SU-DHL-6 (cell line): ENCODE measurements around the gene PPP2R2C.

Source experiments
- H2AFZ ChIP-seq: fragments of 200-600 bp; sonication (generic); 2 replicates; pipeline ENCODE4 v1.6.1; 2014; ENCODE audit warnings: low read depth, mild to moderate bottlenecking, moderate library complexity, mixed read lengths, antibody characterized with exemption, low read length; ENCODE audit not compliant: severe bottlenecking
- H3F3A ChIP-seq: fragments of 200-600 bp; shearing (Covaris generic); 2 replicates; pipeline ENCODE4 v1.6.0; 2016; ENCODE audit warnings: antibody characterized with exemption, mild to moderate bottlenecking; ENCODE audit not compliant: insufficient read depth
- H3K27ac ChIP-seq: fragments of 200-600 bp; sonication (generic); 2 replicates; pipeline ENCODE4 v1.5.1; 2016; ENCODE audit warnings: low read depth, mild to moderate bottlenecking, low read length, moderate library complexity, mixed read lengths
- H3K27me3 ChIP-seq: fragments of 200-600 bp; sonication (generic), shearing (Covaris generic); 2 replicates; pipeline ENCODE4 v1.6.0; 2014; ENCODE audit warnings: mild to moderate bottlenecking, low read length
- H3K36me3 ChIP-seq: fragments of 200-600 bp; sonication (generic); 2 replicates; pipeline ENCODE4 v1.6.1; 2014; ENCODE audit warnings: mild to moderate bottlenecking, low read length, mixed read lengths
- H3K4me2 ChIP-seq: fragments of 300-600, 200-600 bp; shearing (Covaris generic), sonication (generic); 2 replicates; pipeline ENCODE4 v1.6.0; 2014; ENCODE audit warnings: low read length, low read depth, mild to moderate bottlenecking; ENCODE audit not compliant: poor library complexity, severe bottlenecking
- H3K4me3 ChIP-seq: fragments of 200-600 bp; sonication (generic); 2 replicates; pipeline ENCODE4 v1.5.1; 2014; ENCODE audit warnings: antibody characterized with exemption, low read length, mild to moderate bottlenecking, mixed read lengths; ENCODE audit not compliant: insufficient read depth, poor library complexity, severe bottlenecking
- H3K79me2 ChIP-seq: fragments of 200-600 bp; sonication (generic); 2 replicates; pipeline ENCODE4 v1.6.1; 2014; ENCODE audit warnings: mild to moderate bottlenecking, low read length, moderate library complexity; ENCODE audit not compliant: insufficient read depth
- H3K9ac ChIP-seq: fragments of 200-600 bp; sonication (generic); 2 replicates; pipeline ENCODE4 v1.7.0; 2014; ENCODE audit warnings: mild to moderate bottlenecking, low read length
- H3K9me2 ChIP-seq: fragments of 200-600 bp; sonication (generic); replicated peaks from 2 replicates; pipeline ENCODE4 v1.6.1; 2014; ENCODE audit warnings: low read length; ENCODE audit not compliant: insufficient read depth
- H3K9me3 ChIP-seq: fragments of 200-600 bp; sonication (generic); 2 replicates; pipeline ENCODE4 v1.6.1; 2014; ENCODE audit warnings: low read length, mixed read lengths; ENCODE audit not compliant: insufficient read depth
- H4K20me1 ChIP-seq: fragments of 200-600 bp; sonication (generic); 2 replicates; pipeline ENCODE4 v1.6.1; 2014; ENCODE audit warnings: low read depth, mild to moderate bottlenecking, antibody characterized with exemption, low read length, moderate library complexity, mixed read lengths
- CTCF ChIP-seq: fragments of 200-600 bp; sonication (generic); IDR thresholded peaks from one replicate; pipeline ENCODE4 v1.5.1; 2017; ENCODE audit warnings: antibody characterized with exemption, mild to moderate bottlenecking, low read length, moderate library complexity; ENCODE audit not compliant: insufficient read depth, poor library complexity, severe bottlenecking
- EZH2phosphoT487 ChIP-seq: fragments of 200-600 bp; sonication (generic), shearing (Covaris generic); conservative IDR thresholded peaks from 2 replicates; pipeline ENCODE4 v1.6.1; 2018; ENCODE audit warnings: mild to moderate bottlenecking, antibody characterized with exemption, low read length, moderate library complexity, mixed read lengths

PPP2R2C gene

GRCh38 chr4:6369924-6370645 is 102.3 kb downstream of the PPP2R2C start:
- Histone ChIP-seq H3K79me2 (no peaks in the 10 kb centered on the region), H3K27me3 (no peaks in the 10 kb centered on the region), H3K36me3 (no peaks in the 10 kb centered on the region), H3F3A (no peaks in the 10 kb centered on the region), H3K9me3 (no peaks in the 10 kb centered on the region), H3K4me2 (no peak overlapping the region), H4K20me1 (no peaks in the 10 kb centered on the region), H2AFZ (no peak overlapping the region), H3K4me3 (no peak overlapping the region), H3K27ac (no peak overlapping the region), H3K9ac (no peak overlapping the region), H3K9me2 (no peaks in the 10 kb centered on the region)
- no peak for TF ChIP-seq EZH2phosphoT487
- no peak for TF ChIP-seq CTCF

- no peak overlapping the region for H3K9ac ChIP-seq
- H3K4me2 ChIP-seq = no peak overlapping the region
- H3K4me3 ChIP-seq = no peak overlapping the region
- H3F3A ChIP-seq = no peaks in the 10 kb centered on the region
- H3K27me3 ChIP-seq = no peaks in the 10 kb centered on the region
- H2AFZ ChIP-seq = no peak overlapping the region
- TF ChIP-seq CTCF = no peak
- TF ChIP-seq EZH2phosphoT487 = no peak
- no peaks in the 10 kb centered on the region for H3K36me3 ChIP-seq
- H3K9me2 ChIP-seq = no peaks in the 10 kb centered on the region
- H3K9me3 ChIP-seq = no peaks in the 10 kb centered on the region
- no peaks in the 10 kb centered on the region for H4K20me1 ChIP-seq
- H3K27ac ChIP-seq = no peak overlapping the region
- no peaks in the 10 kb centered on the region for H3K79me2 ChIP-seq
Measured at GRCh38 chr4:6369511-6369910, 102.9 kb downstream of the PPP2R2C start.

- Histone ChIP-seq H2AFZ (no peak overlapping the region), H4K20me1 (no peaks in the 10 kb centered on the region)
Measured at GRCh38 chr4:6369035-6369434, 103.4 kb downstream of the PPP2R2C start.

More at GRCh38 chr4:6369035-6369434, 103.4 kb downstream of the PPP2R2C start:
- Histone ChIP-seq H3F3A (no peaks in the 10 kb centered on the region), H3K9me3 (no peaks in the 10 kb centered on the region), H3K9me2 (no peaks in the 10 kb centered on the region), H3K79me2 (no peaks in the 10 kb centered on the region), H3K36me3 (no peaks in the 10 kb centered on the region), H3K27ac (no peak overlapping the region), H3K9ac (no peak overlapping the region), H3K27me3 (no peaks in the 10 kb centered on the region), H3K4me2 (no peak overlapping the region), H3K4me3 (no peak overlapping the region)
- TF ChIP-seq EZH2phosphoT487 (no peak), CTCF (no peak)
